Panc1 (cell line): ENCODE results near the gene BICDL2. TPM values are rescaled to one million over a fixed set of nuclear protein-coding genes. Genes with fewer than 3 reads are reported as not detected.

Experiments
- ATAC-seq: fragments of 200-7000 bp; cut with Tn5 transposase; 2 replicates; pipeline ENCODE4 v1.9.1; 2020; ENCODE audit warnings: mild to moderate bottlenecking, moderate library complexity
- BruUV-seq: library from RNA; stranded (reverse); fragments of 400-500 nt; replicated peaks from 2 replicates; lab custom pipeline; 2021; lab: Mats Ljungman, UMichigan
- CTCF ChIA-PET: fragments of 300-600 bp; sonication (Branson Sonifier 250); formaldehyde crosslinking; loops from one replicate; lab custom pipeline; 2022; ENCODE audit warnings: antibody characterized with exemption; lab: Charles Lee
- POLR2A ChIA-PET: fragments of 300-600 bp; sonication (Branson Sonifier 250); formaldehyde crosslinking; loops from one replicate; lab custom pipeline; 2022; ENCODE audit warnings: antibody characterized with exemption; lab: Charles Lee
- DNase-seq: peaks from one replicate; pipeline ENCODE4 v3.0.0-alpha.2; 2010; ENCODE audit warnings: low read depth, low spot score
- H3K27ac ChIP-seq: 2 replicates; pipeline ENCODE4 v1.5.1; 2011; ENCODE audit warnings: mild to moderate bottlenecking, low read length, inconsistent platforms
- H3K27me3 ChIP-seq: fragments of 200-500 bp; sonication (Bioruptor generic); 2 replicates; pipeline ENCODE4 v1.6.0; 2014; ENCODE audit warnings: low read length, inconsistent platforms; ENCODE audit not compliant: control insufficient read depth, insufficient read depth
- H3K36me3 ChIP-seq: fragments of 200-500 bp; sonication (Bioruptor generic); 2 replicates; pipeline ENCODE4 v1.5.1; 2014; ENCODE audit warnings: inconsistent platforms, mild to moderate bottlenecking, low read length, moderate library complexity; ENCODE audit not compliant: control insufficient read depth, insufficient read depth
- H3K4me1 ChIP-seq: 2 replicates; pipeline ENCODE4 v1.5.1; 2011; ENCODE audit warnings: inconsistent platforms, mild to moderate bottlenecking, low read length, moderate library complexity; ENCODE audit not compliant: control insufficient read depth, insufficient read depth
- H3K4me3 ChIP-seq, 2 experiments: 2 replicates each; pipeline ENCODE4 v1.5.1; 2011 to 2012; ENCODE audit warnings: low read depth in 2 of 2, low read length in 2 of 2, mild to moderate bottlenecking in 2 of 2, inconsistent platforms in 1 of 2, moderate library complexity in 1 of 2
- H3K9me3 ChIP-seq: fragments of 200-500 bp; sonication (Bioruptor generic); 2 replicates; pipeline ENCODE4 v1.5.1; 2014; ENCODE audit warnings: low read depth, mild to moderate bottlenecking, inconsistent platforms, low read length, moderate library complexity; ENCODE audit not compliant: control insufficient read depth, insufficient read depth
- CTCF ChIP-seq: fragments of 450-650 bp; IDR thresholded peaks from 2 replicates; pipeline ENCODE4 v1.5.1; 2017; ENCODE audit warnings: mild to moderate bottlenecking
- POLR2AphosphoS5 ChIP-seq: IDR thresholded peaks from 2 replicates; pipeline ENCODE4 v1.6.1; 2012; ENCODE audit warnings: mild to moderate bottlenecking, low read depth, low read length, moderate library complexity
- SIN3A ChIP-seq: IDR thresholded peaks from 2 replicates; pipeline ENCODE4 v1.6.1; 2012; ENCODE audit warnings: low read depth, mild to moderate bottlenecking, low read length, moderate library complexity, borderline replicate concordance; ENCODE audit not compliant: insufficient read depth
- TCF7L2 ChIP-seq: IDR thresholded peaks from 2 replicates; pipeline ENCODE4 v1.6.1; 2011; ENCODE audit warnings: mild to moderate bottlenecking, low read depth, low read length, inconsistent platforms
- in situ Hi-C: cut with HindIII; loops from 2 replicates; pipeline ENCODE4 v1.10.0; 2016; ENCODE audit warnings: low sequenced_read_pairs, low pct_unique_long_range_greater_than_20kb
- intact Hi-C: fragments of 100-400 bp; cut with micrococcal nuclease; formaldehyde crosslinking; loops from one replicate; pipeline ENCODE4 v1.10.0; 2022; ENCODE audit not compliant: unreplicated experiment
- total RNA-seq: library from RNA; stranded (reverse); gene quantifications from one replicate; pipeline ENCODE4 v1.2.1, GENCODE V29; 2021; ENCODE audit not compliant: unreplicated experiment
- TF ChIP-seq, protein P1 (sequence below), 2 experiments: IDR thresholded peaks; 2 replicates each; pipeline ENCODE4 v1.6.1; 2011 to 2012; ENCODE audit warnings: low read depth in 2 of 2, control low read depth in 1 of 2, low read length in 1 of 2, mild to moderate bottlenecking in 1 of 2, moderate library complexity in 1 of 2; ENCODE audit not compliant: insufficient read depth in 1 of 2

The BICDL2 gene
- total RNA-seq, 1 experiment from 2014 or later = 0.21 TPM

- no peak for TF ChIP-seq TCF7L2
- no peak for TF ChIP-seq POLR2AphosphoS5
- TF ChIP-seq, protein P1, sequence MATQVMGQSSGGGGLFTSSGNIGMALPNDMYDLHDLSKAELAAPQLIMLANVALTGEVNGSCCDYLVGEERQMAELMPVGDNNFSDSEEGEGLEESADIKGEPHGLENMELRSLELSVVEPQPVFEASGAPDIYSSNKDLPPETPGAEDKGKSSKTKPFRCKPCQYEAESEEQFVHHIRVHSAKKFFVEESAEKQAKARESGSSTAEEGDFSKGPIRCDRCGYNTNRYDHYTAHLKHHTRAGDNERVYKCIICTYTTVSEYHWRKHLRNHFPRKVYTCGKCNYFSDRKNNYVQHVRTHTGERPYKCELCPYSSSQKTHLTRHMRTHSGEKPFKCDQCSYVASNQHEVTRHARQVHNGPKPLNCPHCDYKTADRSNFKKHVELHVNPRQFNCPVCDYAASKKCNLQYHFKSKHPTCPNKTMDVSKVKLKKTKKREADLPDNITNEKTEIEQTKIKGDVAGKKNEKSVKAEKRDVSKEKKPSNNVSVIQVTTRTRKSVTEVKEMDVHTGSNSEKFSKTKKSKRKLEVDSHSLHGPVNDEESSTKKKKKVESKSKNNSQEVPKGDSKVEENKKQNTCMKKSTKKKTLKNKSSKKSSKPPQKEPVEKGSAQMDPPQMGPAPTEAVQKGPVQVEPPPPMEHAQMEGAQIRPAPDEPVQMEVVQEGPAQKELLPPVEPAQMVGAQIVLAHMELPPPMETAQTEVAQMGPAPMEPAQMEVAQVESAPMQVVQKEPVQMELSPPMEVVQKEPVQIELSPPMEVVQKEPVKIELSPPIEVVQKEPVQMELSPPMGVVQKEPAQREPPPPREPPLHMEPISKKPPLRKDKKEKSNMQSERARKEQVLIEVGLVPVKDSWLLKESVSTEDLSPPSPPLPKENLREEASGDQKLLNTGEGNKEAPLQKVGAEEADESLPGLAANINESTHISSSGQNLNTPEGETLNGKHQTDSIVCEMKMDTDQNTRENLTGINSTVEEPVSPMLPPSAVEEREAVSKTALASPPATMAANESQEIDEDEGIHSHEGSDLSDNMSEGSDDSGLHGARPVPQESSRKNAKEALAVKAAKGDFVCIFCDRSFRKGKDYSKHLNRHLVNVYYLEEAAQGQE (IDR thresholded peaks at IDR 0.05; ENCODE audit: insufficient read depth in 1 of 2, low read depth in 2 of 2, low read length in 1 of 2) = no peak
- TF ChIP-seq CTCF = no peak
- TF ChIP-seq SIN3A = no peak
- ChIA-PET CTCF (no interaction called here), POLR2A (no interaction called here)
- intact Hi-C loops (no loop called here), in situ Hi-C loops (no loop called here)
- H3K4me3 ChIP-seq = no peak overlapping the region
- H3K27me3 ChIP-seq = no peaks in the 10 kb centered on the region
- H3K9me3 ChIP-seq = no peaks in the 10 kb centered on the region
- ATAC-seq = no peak
- peaks cover 10% of the 10 kb centered on the region for H3K4me1 ChIP-seq
- H3K36me3 ChIP-seq = no peaks in the 10 kb centered on the region
- DNase-seq = no peak
- no peak overlapping the region for H3K27ac ChIP-seq
- BruUV-seq = no TSS peak
These were observed 27.1 kb upstream of the BICDL2 start for GRCh38 chr16:3063625-3064386.

GRCh38 chr16:3062553-3062952 lies 25.8 kb upstream of the BICDL2 start:
- peaks cover 10% of the 10 kb centered on the region for H3K4me1 ChIP-seq
- in situ Hi-C loops (no loop called here), intact Hi-C loops (no loop called here)
- no peaks in the 10 kb centered on the region for H3K27me3 ChIP-seq
- ATAC-seq = no peak
- POLR2A ChIA-PET = no interaction called here
- BruUV-seq = no TSS peak
- CTCF ChIA-PET = no interaction called here
- H3K4me3 ChIP-seq = no peak overlapping the region
- no peaks in the 10 kb centered on the region for H3K9me3 ChIP-seq
- no peaks in the 10 kb centered on the region for H3K36me3 ChIP-seq
- DNase-seq = no peak
- H3K27ac ChIP-seq = no peak overlapping the region
- TF ChIP-seq POLR2AphosphoS5 (no peak), TCF7L2 (no peak), CTCF (no peak), SIN3A (no peak)
- TF ChIP-seq, protein P1 (IDR thresholded peaks at IDR 0.05; ENCODE audit: insufficient read depth in 1 of 2, low read depth in 2 of 2, low read length in 1 of 2) = no peak
